HL-60 (cell line): ENCODE data around the gene CLTB.

Experiments used
- DNase-seq, 2 experiments: peaks; one replicate each; pipeline ENCODE4 v3.0.0-alpha.2; 2010 to 2020; ENCODE audit warnings: low read depth in 1 of 2, low spot score in 1 of 2
- H3K27ac ChIP-seq: fragments of 250-450 bp; sonication (Bioruptor Pico); replicated peaks from 2 replicates; pipeline ENCODE4 v1.5.1; 2020; ENCODE audit warnings: mild to moderate bottlenecking, moderate library complexity
- H3K27me3 ChIP-seq: fragments of 250-450 bp; sonication (Bioruptor Pico); 2 replicates; pipeline ENCODE4 v1.5.1; 2021; ENCODE audit warnings: mild to moderate bottlenecking, moderate library complexity; ENCODE audit not compliant: insufficient read depth, poor library complexity, severe bottlenecking
- H3K4me3 ChIP-seq: replicated peaks from 2 replicates; pipeline ENCODE4 v1.5.1; 2011; ENCODE audit warnings: mild to moderate bottlenecking, control low read depth, low read length; ENCODE audit not compliant: insufficient read depth
- CTCF ChIP-seq: IDR thresholded peaks from one replicate; pipeline ENCODE4 v1.5.1; 2011; ENCODE audit warnings: low read length, control low read depth, inconsistent platforms; ENCODE audit not compliant: insufficient read depth
- GABPA ChIP-seq: IDR thresholded peaks from 2 replicates; pipeline ENCODE4 v1.6.1; 2012; ENCODE audit warnings: low read depth
- POLR2AphosphoS5 ChIP-seq: IDR thresholded peaks from 2 replicates; pipeline ENCODE4 v1.6.1; 2012; ENCODE audit warnings: low read depth
- REST ChIP-seq: IDR thresholded peaks from 2 replicates; pipeline ENCODE4 v1.6.1; 2012; ENCODE audit warnings: low read depth; ENCODE audit not compliant: insufficient replicate concordance
- SPI1 ChIP-seq: IDR thresholded peaks from 2 replicates; pipeline ENCODE4 v1.6.1; 2012; ENCODE audit warnings: low read depth, mild to moderate bottlenecking, borderline replicate concordance

The CLTB gene

GRCh38 chr5:176425791-176426190, 9.5 kb upstream of the CLTB start:
- Histone ChIP-seq H3K27ac (no peak overlapping the region), H3K4me3 (no peak overlapping the region), H3K27me3 (no peaks in the 10 kb centered on the region)
- TF ChIP-seq POLR2AphosphoS5 = no peak
- no peak for TF ChIP-seq CTCF
- TF ChIP-seq SPI1 = no peak
- no peak for TF ChIP-seq GABPA
- TF ChIP-seq REST = no peak
- DNase-seq = no peak

DNA sequence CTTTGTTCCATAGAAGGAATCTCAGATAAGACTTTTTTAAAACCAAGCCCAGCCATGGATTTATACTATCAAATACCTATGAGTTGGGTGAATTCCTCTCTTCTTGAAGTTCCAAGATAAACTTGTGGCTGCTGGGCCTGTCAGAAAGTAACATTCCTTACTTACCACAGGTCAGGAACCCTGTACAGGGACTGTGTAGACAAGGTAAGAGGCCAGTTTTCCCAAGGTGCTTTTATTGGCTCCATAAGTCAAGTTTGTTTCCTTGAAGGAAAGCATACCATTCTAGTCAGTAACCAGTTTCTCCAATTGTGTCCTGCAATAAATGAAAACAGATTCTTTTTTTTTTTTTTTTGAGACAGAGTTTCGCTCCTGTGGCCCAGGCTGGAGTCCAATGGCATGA, 8.8 kb upstream of the CLTB start:
- TF ChIP-seq GABPA (no peak), CTCF (no peak), REST (no peak), POLR2AphosphoS5 (no peak)
- Histone ChIP-seq H3K27me3 (no peaks in the 10 kb centered on the region), H3K4me3 (no peak overlapping the region), H3K27ac (no peak overlapping the region)
- no peak for DNase-seq

GRCh38 chr5:176424181-176424580, 7.8 kb upstream of the CLTB start:
- Histone ChIP-seq H3K27ac (no peak overlapping the region), H3K4me3 (no peak overlapping the region), H3K27me3 (no peaks in the 10 kb centered on the region)
- TF ChIP-seq POLR2AphosphoS5 (no peak), SPI1 (no peak), REST (no peak), CTCF (no peak), GABPA (no peak)
- DNase-seq = no peak
